GM21717 (cell line): ENCODE data around the gene CIC.

ENCODE experiments used
- ATAC-seq: cut with Tn5 transposase; IDR thresholded peaks from one replicate; pipeline ENCODE4 v1.9.1; 2021; ENCODE audit warnings: mild to moderate bottlenecking, moderate library complexity; ENCODE audit not compliant: unreplicated experiment

CIC gene

DNA sequence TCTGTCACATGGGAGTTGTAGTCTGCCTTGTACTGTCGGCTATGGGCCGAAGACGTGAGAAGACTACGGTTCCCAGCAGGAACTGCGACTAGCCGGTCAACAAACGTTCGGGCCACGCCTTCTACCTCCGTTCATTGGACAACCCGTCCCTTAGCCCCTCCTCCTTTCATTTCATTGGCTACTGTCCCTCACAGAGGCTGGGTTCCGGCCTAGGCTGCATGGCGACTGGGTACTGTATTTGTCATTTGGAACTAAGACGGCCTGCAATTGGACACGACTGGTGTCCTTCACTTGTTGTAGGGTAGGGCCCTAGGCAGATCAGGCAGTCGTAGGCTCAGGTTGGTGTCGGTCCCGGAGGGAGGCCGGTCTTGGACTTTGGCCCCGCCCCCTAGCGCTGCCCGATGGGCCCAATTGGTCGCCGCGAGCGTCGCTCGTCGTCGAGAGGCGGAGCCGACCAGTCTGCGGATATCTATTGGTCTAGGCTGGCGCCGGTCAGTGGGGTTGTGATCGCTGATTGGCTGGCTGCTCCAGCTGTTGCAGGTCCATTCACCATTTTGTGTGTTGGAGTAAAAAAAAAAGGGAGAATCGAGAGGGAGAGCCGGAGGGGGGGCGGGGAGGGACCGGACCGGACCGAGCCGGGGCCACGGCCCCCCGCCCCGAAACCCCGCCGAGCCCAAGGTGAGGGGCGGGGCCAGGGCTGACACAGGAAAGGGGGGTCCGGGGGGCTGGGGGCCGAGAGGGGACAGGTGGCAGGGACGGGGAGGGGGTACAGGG is at the start of gene CIC:
CIC (plus strand) TSS at position 549 of the 774 bp plus-strand sequence. CDS start 2,532 bp downstream, outside the sequence.
- peak; percentile 73 for ATAC-seq

DNA sequence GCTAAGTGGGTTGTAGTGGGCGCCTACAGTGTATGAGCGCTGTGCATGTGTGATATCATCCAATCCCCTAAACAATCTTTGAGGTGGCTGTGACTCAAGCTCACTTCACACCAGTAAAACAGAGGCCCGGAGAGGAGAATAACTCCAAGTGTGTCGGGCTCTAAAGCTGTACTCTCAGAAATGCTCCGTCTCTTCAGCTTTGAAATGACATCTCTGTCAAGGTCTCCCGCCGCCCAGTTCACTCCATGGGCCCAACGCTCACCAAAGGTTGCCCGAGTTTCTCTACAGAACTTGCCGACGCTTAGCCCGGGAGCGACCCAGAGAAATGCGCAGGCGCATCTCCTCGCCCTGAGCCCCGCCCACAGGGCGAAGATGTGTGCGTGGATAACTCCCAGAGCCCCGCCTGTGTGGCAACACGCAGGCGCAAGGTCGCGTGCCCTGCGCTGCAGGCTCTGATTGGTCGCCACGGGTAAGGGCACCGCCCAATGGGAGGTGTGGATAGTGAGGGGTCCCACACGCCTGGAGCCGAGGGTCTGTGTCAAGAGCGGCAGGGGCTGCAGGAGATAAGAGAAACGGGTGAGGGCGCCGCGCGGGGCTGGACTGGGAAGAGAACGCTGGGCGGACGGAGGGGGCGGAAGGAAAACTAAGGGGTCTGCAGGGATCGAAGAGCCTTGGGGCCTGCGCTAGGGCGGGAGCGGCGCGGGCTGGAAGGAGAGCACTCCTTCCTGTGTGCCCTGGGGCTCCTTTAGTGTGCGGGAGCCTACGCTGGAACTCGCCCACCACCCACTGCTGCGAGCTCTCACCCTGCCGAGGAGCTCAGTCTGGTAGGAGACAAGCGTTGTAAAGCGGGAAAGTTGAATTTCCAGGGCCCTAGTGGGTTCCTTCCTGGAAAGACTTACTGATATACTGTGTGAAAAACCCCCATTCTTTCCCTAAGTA is 49.0 kb upstream of the CIC start, which contains the start of gene ZNF526:
ZNF526 (plus strand) TSS at position 501 of the 939 bp plus-strand sequence. CDS start 4,092 bp downstream, outside the sequence.
- peak; percentile 48 for ATAC-seq

DNA sequence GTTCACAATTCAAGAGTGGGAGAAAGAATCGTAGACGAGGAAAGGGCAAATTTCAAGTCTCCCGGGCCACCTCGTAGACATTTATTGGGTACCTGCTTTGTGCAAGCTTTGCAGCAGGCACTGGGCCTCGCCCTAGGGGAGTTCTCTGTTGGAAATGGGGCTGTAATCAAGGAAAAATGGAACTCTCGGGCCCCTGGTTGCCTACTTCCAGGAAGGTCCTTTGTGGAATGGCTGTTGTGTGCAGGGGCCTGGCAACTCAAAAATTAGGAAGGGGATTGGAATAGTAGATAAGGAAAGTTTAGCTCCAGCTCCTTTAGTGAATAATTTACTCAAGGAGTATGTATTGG is 48.3 kb upstream of the CIC start:
- no peak for ATAC-seq

DNA sequence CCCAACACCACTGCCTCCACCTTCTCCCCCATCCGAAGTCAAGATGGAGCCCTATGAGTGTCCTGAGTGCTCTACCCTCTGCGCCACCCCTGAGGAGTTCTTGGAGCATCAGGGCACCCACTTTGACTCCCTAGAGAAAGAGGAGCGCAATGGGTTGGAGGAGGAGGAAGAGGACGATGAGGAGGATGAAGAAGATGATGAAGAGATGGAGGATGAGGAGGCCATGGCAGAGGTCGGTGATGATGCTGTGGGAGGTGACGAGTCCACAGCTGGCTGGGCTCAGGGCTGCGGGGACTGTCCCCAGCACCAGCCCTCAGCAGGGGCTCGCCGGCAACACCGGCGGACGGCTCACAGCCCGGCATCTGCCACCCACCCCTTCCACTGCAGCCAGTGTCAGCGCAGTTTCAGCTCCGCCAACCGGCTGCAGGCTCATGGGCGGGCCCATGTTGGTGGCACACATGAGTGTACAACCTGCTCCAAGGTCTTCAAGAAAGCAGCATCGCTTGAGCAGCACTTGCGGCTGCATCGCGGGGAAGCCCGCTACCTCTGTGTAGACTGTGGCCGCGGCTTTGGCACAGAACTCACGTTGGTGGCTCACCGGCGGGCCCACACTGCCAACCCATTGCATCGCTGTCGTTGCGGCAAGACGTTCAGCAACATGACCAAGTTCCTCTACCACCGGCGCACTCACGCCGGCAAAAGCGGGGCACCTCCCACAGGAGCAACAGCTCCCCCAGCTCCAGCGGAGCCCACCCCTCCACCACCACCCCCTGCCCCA is 43.9 kb upstream of the CIC start:
- ATAC-seq: no peak

DNA sequence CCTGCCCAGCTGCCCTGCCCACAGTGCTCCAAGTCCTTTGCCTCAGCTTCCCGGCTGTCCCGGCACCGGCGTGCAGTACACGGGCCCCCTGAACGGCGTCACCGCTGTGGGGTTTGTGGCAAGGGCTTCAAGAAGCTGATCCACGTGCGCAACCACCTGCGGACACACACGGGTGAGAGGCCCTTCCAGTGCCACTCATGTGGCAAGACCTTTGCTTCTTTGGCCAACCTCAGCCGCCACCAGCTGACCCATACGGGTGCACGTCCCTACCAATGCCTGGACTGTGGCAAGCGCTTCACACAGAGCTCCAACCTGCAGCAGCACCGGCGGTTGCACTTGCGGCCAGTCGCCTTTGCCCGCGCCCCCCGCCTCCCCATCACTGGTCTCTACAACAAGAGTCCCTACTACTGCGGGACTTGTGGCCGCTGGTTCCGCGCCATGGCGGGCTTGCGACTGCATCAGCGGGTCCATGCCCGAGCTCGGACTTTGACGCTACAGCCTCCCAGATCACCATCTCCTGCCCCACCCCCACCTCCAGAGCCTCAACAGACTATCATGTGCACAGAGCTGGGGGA is 43.2 kb upstream of the CIC start:
- ATAC-seq: no peak

DNA sequence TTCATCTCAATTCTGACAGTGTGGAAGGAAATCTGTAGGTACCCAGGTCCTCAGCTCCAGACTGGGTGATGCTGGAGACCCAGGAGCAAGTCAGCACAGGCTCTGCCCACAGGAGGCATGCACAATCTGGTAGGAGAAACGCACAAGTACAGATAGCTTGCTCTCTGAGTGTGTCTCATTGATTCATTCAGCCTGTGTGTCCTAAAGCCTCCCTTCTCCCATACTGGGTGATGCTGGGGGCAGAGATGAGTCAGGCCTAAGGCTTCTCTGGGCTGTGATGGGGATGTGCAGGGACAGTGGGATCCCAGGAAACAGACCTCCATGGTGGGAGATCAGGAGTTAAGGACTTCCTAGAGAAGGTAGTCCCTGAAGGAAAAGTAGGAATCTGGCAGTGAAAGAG is 42.2 kb upstream of the CIC start:
- no peak for ATAC-seq

DNA sequence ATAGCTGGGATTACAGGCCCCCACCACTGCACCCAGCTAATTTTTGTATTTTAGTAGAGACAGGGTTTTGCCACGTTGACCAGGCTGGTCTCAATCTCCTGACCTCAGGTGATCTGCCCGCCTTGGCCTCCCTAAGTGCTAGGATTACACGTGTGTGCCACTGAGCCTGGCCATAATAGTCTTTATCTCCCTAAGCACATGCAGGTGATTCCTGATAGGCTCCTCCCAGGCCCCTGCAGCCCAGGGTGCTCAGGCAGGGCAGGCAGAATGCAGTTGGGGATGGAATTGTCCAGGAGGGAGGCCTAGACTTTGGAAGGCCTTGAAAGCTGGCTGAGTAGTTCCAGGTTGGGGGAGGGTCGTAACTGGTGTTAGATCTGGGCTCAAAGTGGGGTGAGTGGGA is 40.4 kb upstream of the CIC start:
- no peak for ATAC-seq

DNA sequence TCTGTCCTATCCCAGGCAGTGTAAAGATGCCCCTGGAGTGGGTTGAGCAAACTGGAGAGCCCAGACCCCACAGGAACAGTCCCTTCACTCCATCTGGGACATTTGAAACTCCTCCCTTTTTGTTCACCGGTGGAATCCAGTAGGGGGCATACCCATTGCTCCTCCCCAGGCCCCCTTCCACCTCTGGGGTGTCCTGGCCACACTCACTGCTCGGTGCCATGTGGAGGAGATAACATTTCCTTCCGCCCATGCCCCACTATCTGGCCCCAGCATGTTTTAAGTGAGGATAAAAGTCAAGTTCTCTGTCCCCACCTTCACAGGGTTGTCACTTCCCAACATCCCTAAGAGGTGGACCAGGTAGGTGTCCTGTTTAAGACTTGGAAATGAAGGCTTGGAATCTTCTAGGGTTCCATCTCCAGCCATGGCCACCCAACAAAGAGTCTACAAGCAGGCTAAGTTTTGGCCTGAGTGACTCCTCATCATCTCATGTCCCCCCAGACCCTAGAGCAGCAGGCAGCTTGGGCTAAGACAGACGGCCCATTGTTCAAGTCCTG is 39.7 kb upstream of the CIC start:
- no peak for ATAC-seq

DNA sequence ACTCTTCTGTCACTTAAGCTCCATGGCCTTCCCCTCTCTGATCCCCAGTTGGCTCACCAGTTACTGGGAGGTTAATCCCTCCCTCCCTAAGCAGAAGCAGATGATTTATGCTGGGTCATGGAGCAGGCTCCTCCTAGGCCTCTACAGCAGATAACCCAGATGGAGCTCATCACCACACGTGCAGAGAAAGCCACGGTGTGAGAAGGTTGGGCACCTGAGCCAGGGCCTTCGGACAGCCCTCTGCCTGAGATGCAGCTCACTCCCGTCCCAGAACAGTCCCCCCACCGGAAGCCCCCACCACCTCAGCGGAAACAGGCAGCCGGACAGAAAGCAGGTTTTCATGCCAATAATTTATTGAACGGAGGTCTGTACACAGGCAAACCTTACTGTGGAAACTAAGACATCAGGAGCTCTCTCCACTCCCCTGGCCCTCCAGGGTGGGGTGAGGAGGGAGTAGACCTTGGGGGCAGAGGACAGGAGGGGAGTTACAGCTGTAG is 39.1 kb upstream of the CIC start:
- ATAC-seq: no peak

DNA sequence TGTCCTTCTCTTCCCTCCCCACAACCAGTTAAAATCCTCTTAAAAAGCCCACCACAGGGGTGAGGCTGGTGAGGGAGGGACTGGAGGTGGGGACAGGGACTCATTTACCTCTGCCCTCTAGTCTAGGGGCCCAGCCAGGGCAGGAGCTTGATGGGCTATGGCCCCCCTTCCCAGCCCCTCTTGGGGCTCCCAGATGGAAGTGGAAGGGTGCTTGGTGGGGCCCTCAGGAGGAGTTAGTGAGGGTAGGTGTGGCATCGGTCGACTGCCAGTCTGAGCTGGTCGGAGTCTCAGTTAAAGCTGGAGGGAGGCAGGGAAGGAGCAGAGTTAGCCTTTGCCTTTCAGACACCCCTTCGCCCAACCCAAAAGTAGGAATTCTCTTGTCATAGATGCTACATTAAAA is 38.5 kb upstream of the CIC start:
- ATAC-seq: no peak

DNA sequence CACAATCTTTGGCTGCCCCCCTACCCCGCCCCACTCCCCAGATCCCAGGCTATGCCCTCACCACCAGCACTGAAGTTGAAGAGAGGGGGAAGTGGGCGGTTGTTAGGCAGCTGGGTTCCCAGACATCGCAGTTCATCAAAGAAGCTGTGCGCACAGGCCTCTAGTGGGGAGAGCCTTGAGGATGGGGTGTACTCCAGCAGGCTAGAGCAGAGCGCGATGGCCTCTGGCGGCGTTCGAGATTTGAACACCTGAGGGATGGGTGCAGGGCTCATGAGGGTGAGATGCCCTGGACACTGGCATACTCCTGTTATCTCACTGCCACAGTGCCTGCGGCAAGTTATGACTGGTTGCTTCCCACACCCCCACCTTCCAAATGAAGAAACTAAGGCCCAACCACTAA is 36.6 kb upstream of the CIC start:
- no peak for ATAC-seq

DNA sequence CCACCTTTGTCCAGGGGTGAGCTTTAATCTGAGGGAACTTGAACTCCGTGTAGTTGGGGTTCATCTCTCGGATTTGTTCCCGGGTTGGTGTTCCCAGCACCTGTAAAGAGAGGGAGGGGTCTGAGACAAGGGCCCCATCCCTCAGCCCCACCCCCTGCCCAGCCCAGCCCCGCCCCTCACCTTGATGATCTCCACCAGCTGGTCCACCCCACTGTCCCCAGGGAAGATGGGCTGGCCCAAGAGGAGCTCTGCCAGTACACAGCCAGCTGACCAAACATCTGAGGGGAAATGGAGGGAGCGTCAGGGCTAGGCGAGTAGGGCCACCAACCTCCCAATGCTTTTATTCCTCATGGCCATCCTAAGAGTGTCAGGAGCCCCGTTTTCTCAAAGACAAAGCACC is 35.9 kb upstream of the CIC start:
- ATAC-seq: no peak

DNA sequence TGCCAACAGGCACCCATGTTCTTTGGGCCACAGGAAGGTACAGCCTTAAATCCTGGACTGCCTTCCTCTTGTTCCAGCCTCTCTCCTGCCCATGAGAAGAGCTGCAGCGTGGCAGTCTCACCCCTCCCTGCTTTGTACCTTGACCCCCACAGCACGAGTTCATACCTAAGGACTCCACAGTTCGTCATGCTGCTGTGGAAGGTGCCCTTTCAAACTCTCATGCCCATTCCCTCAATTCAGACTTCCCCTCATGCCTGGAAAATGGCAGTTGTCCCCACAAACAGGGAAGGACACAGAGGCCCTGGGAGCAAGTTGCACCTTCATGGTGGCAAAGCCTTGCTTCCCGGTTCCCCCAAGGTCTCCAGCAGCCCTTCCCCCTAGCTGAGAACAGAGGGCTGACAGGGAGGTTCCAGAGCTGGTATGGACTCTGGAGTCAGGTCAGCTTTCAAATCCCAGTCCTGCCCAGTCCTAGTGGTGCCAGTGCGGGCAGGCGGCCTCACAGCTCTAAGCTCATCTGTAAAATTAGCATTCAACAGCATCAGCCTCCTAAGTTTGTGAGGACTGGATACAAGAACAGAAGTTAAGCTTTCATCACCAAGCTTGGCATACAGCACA is 35.3 kb upstream of the CIC start:
- no peak for ATAC-seq

DNA sequence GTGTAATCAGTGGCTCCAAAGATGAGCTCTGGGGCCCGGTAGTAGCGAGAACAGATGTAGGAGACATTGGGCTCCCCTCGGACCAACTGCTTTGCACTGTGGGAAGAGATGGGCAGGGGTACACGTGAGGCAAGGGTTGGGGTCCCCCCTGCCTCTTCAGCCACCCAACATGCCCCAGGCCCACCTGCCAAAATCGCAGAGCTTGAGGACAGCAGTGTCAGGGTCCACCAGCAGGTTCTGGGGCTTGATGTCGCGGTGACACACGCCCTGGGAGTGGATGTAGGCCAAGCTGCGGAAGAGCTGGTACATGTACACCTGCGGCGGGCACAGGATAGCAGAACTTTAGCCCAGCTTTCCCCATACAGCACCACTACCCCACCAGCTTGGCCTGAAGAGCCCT is 34.7 kb upstream of the CIC start:
- no peak for ATAC-seq

DNA sequence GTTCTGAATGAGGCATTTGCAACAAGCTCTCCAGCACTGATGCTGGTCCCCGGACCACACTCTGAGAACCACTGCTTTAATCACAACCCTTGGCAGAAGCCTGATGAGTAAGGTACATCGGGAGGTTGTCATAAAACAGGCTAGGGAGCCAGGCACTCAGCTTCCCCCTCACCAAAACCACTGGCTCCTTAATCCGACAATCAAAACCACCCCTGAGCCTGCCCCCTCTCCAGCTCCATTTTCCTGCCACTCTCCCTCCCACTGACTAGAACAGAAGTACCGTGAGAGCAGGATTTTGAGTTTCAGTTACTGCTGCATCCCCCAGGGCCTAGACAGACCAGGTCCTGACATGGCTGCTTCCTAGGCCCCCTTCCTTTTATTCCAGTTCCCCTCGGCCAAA is 33.9 kb upstream of the CIC start:
- no peak for ATAC-seq

DNA sequence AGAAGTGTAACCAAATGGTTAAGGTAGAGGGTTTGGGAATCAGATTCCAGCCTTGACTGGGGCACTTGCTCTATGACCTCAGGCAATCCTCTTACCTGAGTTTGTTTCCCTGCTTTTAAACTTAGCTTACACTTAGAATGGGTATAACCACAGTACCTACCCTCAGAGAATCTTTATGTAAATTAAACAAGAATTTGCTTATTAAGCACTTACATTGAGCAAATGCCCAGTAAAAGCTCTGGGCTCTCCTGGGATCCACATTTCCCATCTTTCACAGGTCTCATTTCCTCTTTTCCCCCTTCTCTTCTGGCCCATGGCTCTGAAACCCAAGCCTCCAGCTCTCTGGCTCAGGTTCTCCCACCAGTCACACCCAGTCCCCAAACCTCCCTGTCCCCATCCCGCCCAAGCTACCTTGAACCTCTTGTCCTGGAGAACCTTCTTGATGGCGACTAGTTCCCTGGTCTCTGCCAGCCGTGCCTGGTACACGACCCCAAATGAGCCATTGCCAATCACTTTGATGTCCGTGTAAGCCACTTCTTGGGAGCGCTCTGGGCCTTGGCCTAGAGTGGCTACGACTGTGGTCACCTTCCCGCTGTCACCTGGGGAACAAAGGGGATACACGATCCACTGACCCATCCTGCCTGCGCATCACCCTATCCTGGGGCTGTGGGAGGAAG is 29.4 kb upstream of the CIC start:
- no peak for ATAC-seq

DNA sequence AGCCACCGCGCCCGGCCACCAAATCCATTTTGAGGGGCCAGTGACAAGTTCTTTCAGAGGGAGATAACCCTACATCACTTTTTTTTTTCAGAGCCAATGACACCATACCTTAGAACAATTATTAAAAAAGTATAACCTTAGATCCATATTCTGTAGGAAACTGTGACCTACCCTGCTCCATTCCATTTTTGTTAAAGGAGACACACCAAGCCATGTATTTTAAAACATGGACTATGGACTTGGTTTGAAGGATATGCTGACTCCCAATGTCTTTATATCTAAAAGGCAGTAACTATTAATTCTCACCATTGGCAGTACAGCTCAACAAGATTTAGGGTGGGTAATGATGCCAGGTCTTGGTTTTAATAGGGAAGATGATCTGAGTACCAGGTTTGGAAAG is 27.8 kb upstream of the CIC start:
- ATAC-seq: no peak

DNA sequence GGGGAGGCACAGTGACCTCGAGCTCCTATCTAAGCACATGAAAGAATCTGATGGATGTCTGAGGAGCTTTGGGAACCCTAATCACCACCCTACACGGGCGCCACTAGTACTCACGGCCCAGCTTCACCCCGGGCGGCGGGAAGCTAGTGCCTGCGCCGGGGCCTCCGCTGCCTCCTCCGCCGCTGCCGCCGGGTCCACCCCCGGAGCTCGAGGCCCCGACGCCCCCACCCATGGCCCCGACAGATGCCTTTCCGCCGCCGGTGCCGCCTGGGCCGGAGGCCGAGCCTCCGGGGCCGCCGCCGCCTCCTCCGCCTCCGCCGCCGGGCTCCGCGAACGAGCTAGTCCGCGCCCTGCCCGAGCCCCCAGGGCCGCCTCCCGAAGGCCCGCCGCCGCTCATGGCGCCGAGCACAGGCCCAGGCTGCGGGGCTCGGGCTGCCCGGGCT is 27.0 kb upstream of the CIC start:
- ATAC-seq: peak; percentile 0
